GM21723 (cell line): ENCODE results near the gene GRN.
A peak's percentile ranks its signal among the peaks of the same experiment; 100 is the strongest.
"Not testable (repeated sequence)": the region's sequence is repeated elsewhere in the genome, so short reads cannot be mapped to it uniquely, and the experiment has no call there.

Source experiments
- ATAC-seq: cut with Tn5 transposase; IDR thresholded peaks from one replicate; pipeline ENCODE4 v1.9.1; 2021; ENCODE audit warnings: mild to moderate bottlenecking, moderate library complexity; ENCODE audit not compliant: unreplicated experiment

Gene GRN

DNA sequence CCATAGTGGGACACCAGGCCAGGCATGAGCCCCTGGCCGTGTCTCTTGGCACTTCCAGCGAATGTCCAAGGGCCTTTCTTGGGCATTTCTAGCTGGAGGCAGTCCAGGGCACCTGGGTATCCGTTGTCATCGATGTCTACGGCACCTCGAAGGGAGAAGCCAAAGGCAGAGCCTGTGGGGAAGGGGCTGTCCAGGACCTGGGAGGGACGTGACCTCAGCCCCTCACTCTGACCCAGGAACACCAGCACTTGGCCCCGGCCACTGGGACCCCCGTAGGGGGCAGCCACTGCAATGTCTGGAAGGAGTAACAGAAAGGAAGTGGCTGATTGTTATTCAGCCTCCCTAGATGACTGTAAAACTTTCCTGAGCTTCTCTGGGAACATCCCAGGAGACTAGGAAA, 35.7 kb downstream of the GRN start:
- ATAC-seq = no peak

DNA sequence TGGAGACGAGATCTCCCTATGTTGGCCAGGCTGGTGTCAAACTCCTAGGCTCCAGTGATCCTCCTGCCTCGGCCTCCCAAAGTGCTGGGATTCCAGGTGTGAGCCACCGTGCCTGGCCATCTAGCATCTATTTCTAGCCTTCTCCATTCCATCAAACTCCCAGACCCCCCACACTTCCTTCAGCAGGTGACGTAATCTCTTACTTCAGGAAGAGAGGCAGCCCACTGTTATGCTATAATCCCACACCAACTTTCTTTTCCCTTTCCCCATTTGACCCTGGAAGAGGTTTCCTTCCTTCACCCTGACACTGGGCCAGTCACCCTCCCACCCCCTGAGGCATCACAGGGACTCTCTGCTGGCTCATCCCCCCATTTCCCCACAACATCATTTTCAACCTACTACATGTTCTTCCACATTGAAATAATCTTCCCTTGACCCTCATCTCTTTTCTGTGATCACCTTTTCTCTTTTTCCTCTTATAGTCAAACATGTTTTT, 36.8 kb downstream of the GRN start:
- no peak for ATAC-seq

DNA sequence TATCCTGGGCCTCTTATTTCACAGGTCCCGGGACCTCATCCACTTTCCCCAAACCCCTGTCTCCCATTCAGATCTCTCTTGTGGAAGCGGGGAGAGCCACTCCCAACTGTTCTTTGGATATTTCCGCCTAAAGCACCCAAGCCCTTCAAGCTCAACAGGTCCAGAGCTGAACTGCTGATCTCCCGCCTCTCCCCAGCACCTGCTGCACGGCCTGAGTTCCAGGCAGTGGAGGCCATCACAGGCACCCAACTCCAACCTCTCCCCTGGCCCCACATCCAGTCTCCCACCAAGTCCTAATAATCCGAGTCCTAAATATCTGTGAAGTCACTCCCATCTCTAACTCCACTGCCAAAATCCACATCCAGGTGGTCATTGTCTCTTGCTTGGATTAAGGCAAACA, 37.8 kb downstream of the GRN start:
- ATAC-seq = no peak

DNA sequence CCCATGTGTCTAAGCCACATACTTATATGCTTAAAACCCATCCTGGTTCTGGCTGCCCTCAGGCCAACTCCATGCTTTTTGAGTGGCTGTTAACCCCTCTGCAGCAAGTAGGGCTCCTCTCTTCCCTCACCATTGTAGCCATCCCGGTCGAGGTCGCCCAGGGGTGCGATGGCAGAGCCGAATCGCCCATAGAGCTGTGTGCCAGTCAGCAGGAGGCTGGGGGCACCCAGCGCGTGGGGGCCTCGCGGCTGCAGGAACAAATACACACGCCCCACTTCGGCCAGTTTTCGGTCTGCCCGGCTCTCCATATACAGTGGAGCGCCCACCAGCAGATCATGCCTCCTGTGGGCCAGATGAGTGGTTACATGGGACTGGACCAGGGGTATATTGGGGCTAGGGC, 38.3 kb downstream of the GRN start:
- ATAC-seq = no peak

DNA sequence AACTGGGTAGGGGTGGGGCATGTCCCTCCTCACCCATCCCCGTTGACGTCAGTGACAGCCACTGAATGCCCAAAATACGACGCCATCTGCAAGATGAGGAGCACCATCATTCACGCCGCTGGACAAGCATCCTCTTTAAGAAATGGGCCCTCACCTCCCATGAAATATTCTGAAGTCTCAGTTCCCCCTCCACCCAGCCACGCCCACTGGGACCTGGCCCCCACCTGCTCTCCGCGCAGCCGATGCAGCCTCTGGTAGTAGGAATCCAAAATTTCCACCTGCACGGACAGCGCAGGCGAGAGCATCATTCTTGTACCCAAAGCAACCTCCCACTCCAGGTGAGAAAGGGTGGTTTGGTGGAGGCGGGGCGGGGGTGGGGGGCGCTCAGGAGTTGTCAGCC, 38.8 kb downstream of the GRN start:
- no peak for ATAC-seq

DNA sequence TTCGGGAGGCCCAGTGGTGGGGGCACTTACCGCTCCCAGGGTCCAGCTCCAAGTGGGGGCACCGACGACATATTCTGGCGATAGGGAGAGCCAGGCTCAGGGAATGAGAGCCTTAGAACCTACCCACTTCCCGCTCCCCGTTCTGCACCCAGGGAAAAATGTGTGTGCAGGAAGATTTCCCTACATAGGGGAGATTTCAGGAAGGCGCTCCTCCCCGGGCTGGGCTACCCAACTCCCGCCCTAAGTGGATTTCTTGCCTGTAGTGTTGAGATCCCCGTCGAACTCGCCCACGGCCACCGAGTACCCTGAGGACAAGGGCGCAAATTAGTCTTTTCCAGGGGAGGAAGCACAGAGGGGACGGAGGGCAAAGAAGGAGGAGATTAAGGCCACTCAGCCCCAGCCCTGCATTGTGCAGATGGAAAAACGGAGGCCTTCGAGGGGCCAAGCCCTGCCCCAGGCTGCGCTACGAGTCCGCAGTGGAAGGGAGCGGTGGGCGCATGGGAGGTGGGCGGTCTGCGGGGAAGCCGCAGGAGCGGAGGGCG, 39.2 kb downstream of the GRN start:
- ATAC-seq = no peak

DNA sequence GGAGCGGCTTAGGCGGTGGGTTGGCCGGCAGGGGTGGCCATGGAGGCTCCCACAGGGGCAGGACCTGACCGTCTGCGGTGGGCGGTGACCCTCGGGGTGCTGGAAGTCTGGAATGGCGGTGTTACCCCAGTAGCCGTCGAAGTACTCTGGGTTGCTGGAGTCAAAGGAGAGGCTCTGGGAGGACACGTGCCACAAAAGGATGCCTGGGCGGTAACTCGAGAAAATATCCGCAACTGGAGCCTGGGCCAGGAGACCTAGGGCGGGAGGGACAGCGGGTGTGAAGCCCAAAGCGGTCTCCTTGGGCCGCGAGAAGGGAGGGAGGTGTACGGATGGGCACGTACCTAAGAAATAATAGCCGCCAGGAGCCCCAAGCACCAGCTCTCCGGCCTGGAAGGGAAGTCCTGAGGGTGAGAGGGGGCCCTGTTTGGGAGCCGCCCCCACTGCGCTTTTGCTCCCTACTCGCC, 39.8 kb downstream of the GRN start:
- ATAC-seq = no peak

DNA sequence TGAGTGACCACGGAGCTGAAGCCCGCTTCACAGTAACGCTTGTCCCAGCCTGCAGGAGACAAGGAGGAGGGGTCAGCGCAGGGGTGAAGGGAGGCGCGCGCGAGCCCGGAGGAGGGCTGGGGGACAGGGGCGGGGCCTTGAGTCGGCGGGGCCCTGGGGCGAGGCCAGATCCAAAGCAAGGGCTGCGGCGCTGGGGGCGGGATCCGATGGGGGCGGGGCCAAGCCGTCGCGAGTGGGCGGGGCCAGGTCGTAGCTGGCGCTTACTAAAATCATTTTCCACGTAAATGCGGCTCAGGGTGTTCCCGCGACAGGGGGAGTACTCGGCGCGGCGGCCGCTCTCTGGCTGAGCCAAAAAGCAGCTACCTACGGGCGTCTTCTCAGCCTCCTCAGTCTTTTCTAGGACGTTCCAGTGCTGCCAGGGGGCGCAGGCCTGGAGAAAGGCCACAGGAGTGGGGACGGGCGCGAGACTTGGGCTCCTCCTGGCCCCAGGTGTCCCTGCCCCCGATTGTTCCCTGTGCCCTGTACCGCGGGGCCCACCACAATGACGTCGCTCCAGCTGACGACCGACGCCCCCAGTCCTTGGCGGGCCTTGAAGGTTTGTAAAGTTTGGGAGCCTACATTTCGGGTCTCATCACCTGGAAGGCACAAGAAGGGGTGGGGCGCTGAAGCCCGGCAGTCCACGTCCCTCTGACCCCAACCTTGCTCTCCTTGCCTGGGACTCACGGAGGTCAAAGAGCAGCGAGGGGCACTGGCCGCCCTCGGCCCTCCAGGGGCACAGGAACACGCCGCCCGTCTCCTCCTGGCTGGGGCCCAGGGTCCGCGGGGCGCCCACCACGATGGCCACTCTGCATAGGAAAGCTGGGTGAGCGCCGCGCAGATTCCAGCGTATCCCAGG, 40.4 kb downstream of the GRN start:
- peak; percentile 55 for ATAC-seq

DNA sequence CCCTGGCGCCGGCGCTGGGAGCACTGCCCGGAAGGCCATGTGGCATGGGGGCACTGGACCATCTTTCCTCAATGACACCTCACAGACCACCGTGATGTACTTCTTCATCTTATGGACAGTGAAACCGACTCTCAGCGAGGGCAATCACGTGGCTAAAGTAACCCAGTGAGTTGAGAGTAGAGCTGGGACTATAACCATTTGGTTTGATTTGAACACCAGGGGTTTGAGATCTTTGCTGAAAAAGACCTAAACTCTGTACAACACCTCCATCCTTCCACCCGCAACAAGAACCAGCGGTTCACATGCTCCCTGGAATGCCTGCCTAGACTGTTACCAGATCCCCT, 41.1 kb downstream of the GRN start:
- ATAC-seq = no peak

DNA sequence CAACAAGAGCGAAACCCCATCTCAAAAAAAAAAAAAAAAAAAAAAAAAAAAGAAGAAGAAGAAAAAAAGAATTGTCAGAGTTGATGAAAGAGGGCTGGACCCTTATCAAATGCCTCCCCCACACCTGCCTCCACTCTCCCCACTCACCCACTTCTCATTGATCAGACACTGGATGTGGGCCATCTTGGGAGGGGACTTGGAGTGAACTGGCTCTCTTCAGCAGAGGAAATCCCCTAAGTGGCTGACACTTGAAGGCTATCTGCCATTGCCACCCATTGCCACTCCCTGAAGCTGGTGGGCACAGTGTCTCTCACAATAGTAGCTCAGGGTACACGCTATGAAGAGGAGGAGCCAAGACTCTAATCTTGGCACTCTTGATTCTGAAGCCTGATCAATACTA, 42.7 kb downstream of the GRN start:
- ATAC-seq = no peak

DNA sequence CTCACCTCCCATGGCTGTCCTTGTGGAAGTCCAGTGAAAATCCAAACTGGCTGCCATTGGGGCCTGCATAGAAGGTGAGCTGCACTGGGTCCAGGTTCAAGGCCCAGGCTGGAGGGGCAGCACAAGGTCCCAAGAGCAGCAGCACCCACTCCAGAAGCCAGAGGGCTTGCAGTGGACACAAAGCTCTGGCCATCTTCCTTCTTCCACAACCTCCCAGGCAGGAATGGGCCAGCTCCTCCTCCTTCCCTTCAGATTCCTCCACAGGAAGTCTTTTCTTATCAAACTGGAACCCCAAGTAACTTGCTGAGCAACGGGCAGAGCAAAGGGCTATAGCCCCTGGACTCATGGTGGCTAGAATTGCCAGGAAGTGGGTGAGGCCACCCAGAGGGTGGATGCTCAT, 44.2 kb downstream of the GRN start, which contains the start of gene ITGA2B:
ITGA2B (minus strand) TSS at position 369 of the 400 bp plus-strand sequence; CDS start at position 193, 176 bp downstream.
- no peak for ATAC-seq

DNA sequence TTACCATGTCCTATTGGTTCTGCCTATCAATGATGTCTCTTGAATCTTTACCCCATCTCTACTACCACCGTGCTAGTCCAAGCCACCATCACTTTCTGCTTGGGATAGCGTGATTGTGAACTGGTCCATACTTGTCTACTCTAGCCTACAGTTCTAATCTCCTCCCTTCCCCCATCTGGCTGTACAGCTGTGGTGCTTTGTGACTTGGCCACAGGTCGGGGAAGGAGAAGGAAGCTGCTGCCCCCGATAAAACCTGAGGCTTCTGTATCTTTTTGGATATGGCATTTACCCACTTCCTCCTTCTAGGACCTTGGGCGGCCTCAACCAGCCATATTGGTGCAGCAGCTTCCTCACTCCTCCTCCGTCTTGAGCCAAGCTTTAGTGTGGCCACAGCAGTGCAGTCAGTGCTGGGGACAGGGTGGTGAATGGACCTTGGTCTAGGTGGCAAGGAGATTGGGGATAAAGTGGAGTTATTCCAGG, 44.7 kb downstream of the GRN start:
- no peak for ATAC-seq

DNA sequence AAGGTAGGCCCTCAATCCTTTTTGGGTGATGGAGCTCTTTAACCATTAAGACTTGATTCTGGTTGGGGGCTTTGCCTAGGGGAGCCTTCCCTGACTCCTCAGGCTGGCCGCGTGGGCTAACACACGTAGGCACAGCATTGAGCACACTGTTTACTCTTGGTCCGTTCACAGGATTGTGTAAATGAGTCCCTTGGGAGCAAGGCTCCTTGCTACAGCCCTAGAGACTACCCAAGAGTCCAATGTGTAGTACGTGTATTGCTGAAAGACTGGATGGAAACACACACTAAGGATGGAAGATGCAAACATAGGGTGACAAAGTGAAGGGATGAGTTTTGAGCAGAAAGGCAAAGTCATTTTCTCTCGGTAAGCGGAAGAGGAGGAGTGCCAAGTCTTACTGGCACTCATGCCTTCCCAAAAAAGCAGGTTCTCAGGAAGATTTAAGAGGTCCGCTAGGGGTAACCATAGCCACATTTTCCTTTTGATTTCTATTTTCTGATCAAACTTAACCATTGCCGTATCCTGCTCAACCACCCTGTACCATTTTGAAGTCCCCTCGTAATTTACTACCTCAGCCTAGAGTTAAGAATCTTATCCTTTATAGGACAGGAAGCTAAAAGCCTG, 45.3 kb downstream of the GRN start:
- no peak for ATAC-seq

DNA sequence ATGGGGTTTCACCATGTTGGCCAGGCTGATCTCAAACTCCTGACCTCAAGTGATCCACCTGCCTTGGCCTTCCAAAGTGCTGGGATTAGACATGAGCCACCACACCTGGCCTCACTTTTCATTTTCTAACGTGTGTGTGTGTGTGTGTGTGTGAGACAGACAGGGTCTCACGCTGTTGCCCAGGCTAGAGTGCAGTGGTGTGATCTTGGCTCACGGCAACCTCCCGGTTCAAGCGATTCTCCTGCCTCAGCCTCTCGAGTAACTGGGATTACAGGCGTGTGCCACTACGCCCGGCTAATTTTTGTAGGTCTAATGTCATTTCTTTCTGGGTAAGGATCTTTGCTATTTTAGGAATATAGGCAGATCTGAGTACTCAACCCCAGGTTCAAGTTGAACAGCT, 49.0 kb downstream of the GRN start:
- not testable (repeated sequence) for ATAC-seq

DNA sequence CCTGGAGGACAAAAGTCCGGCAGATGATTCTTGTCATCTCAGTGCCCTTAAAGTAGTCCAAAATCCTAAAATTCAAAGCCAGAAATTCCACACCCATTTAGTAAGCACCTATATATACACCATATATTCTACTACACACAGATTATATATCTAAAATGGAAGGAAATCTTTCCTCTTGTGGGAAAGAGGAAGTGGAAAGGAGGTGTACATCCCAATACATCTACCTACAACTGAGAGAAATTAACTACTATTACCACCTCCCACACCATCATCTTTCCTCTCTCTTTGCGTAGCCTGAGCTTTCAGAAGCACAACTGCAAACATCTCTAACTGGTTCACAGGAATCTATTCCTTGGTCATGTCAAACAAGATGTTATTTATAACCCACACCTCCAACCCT, 49.7 kb downstream of the GRN start:
- no peak for ATAC-seq

DNA sequence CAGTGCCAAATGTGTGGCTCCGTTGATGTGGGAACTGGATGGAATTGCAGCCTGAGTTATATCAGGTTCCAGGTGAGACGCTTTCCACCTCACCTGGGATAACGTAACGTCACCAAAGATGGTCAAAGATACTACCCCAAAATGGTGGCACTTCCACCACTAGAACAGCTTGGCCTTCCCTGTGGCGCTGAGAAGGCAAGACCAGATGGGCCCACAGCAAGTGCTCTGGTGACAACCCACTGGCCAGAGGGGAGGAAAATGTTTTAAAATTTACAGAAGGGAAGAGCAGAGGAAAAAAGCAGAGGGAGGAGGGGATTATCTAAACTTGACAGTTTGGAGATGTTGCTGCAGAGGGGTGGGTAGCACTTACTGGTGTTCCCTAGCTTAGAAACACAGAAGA, 51.8 kb downstream of the GRN start:
- no peak for ATAC-seq

DNA sequence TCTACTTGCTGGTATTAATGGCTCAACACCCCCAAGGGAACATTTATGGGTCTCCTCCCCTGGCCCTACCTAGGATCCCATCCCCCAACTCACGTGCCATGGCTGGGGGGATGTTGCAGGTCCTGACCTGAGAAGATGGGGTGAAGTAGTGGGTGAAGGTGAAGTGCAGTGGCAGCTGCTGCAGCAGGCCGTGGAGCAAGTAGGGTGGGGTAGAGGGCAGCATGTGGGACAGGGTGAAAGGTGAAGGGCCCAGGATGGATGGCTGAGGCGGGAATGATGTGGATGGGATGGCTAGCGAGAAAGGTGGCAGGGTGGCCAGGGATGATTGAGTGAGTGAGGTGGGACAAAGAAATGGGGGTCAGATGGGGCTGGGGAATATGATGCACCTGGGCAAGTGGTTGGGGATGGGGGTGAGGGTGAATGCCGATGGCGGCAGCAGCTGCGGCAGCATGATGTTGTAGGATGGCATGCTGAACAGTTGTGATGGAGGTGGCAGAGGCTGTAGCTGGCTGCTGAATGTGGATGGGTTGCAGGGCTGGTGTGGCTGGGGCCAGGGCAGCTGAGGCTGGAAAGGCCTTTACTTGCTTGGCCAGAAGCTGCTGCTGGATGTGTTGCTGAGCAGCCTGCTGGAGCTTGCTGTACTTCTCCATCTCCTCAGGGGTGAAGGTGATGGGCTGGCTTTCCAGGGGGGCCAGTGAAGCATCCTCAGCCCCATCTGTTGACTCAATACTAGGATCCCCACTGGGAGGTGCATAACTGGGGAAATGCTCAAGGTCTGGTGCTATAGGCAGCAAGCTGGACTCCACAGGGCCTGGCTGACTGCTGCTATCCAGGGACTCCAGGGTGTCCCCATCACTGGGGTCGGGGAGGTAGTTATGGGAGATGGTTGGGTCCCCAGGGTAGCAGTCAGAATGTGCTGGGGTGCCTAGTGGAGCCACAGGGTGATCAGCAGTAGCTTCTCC, 52.7 kb downstream of the GRN start:
- ATAC-seq = no peak

DNA sequence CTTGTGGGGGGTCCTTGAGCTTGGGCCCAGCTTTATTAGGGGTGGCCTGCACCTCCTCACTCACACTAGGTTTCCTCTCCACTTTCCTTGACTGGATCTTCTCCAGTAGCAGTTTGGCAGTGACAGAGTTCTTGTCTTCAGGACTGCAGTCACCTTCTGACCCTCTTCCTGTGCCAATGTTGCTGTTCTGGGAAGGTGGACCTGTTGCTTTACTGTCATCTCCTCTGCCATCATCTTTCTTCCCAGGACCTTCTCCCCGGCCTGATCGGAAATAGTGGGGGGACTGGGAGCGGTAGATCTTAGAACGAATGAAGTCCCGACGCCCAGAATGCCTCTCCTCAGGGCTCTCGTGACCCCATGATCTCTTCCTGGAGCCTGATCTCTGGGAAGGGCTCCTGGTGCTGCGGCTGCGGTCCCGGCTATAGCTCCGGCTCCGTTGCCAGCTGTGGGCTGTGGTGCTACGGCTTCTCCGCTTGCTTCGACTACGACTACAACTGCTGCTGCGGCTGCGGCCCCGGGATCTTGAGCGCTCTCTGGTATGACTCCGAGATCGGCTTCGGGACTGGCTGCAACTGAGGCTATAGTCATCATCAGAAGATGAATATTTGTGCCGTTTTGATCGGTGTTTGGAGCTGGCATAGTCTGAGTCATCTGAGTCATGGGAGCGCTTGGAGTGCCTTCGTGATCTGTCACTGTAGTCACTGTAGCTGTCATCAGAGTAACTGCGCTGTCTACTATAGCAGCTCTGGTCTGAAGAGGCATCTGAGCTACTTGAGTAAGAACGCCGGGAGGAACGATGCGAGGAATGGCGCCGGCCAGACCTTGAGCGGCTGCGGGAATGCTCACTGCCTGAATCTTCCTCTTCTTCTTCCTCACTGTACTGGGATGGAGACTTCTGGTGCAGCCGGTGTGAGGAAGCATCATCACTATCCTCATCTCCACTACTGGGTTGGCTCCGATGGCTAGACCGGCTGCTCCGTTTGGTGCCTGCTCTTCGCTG, 53.9 kb downstream of the GRN start:
- no peak for ATAC-seq

DNA sequence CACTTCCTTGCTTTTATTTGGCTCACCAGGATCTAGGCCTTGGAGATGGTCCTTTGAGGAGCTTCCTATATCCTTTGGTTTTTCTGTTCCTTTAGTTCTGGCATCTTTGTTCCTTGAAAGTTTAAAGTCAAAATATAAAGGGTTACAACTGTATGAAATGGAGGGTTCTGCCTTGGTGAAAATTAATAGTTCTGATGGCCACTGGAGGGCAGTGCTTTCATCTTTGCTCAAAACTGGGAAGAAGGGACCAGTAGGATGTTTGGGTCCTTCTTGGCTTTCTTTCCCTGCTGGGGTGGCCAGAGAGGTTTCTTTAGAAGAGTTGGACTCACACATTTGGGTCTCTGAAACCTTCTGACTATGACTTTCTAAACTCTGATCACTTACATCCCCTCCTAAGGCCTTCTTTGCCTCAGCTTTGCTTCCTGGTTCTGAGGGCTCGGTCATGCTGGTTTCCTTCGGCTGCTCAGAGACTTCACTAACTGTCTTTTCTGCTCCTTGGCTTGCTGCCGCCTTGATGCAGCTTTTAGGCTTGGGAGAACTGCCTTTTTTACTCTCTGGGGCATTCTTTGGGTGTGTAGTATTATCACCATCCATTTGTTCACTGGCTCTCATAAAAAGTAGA, 55.2 kb downstream of the GRN start:
- ATAC-seq = no peak
